ENCODE measurements around the gene MRPS18A.

MRPS18A gene

GRCh38 chr6:43724354-43724753, 36.8 kb upstream of the MRPS18A start:
- Histone ChIP-seq H3K9ac (ENCODE audit: low read depth, low read length, poor library complexity) (no peak overlapping the region), H2BK120ac (ENCODE audit: low read depth, low read length) (no peak overlapping the region), H2AFZ (ENCODE audit: low read length) (no peak overlapping the region), H3K4ac (ENCODE audit: low read length) (no peak overlapping the region), H2BK15ac (ENCODE audit: low read length) (no peak overlapping the region), H3K14ac (ENCODE audit: low read length) (no peak overlapping the region), H3K9me3 (replicated peaks in 1 of 2; ENCODE audit: control insufficient read depth in 2 of 2, insufficient read depth in 1 of 2, low read depth in 1 of 2, low read length in 2 of 2) (no peaks in the 10 kb centered on the region), H3K23ac (ENCODE audit: low read depth, low read length, poor library complexity) (no peak overlapping the region), H3K4me1 (ENCODE audit: control insufficient read depth in 2 of 2, insufficient read depth in 1 of 2, low read depth in 1 of 2, low read length in 2 of 2) (peaks cover 0 to 1% of the 10 kb centered on the region in 2 donors), H3K4me2 (ENCODE audit: insufficient read depth, low read length, poor library complexity, severe bottlenecking) (no peak overlapping the region), H4K8ac (ENCODE audit: low read depth, low read length) (no peak overlapping the region), H3K27me3 (ENCODE audit: control insufficient read depth in 3 of 3, insufficient read depth in 3 of 3, low read depth in 1 of 3, low read length in 3 of 3) (peaks cover 0 to 21% (median 0%) of the 10 kb centered on the region in 3 experiments), H3K18ac (ENCODE audit: low read length) (no peak overlapping the region), H3K27ac (replicated peaks; ENCODE audit: low read length) (no peak overlapping the region), H4K91ac (ENCODE audit: low read depth, low read length, poor library complexity) (no peak overlapping the region), H3K36me3 (replicated peaks in 1 of 2; ENCODE audit: control insufficient read depth in 2 of 2, insufficient read depth in 2 of 2, low read length in 2 of 2) (no peaks in the 10 kb centered on the region), H2BK12ac (ENCODE audit: low read length) (no peak overlapping the region), H2BK5ac (ENCODE audit: low read length) (no peak overlapping the region), H3K4me3 (ENCODE audit: low read length in 2 of 2) (no peak overlapping the region), H3K79me1 (ENCODE audit: low read depth, low read length) (no peaks in the 10 kb centered on the region), H2AK5ac (ENCODE audit: low read depth, low read length) (no peak overlapping the region)
- WGBS, 2 donors (ENCODE audit: extremely low coverage in 2 of 2, insufficient read length in 2 of 2, insufficient replicate concordance in 1 of 2): no CpG with 5 or more reads among the region's 2 CpGs
- no peak for DNase-seq (ENCODE audit: low spot score)

DNA sequence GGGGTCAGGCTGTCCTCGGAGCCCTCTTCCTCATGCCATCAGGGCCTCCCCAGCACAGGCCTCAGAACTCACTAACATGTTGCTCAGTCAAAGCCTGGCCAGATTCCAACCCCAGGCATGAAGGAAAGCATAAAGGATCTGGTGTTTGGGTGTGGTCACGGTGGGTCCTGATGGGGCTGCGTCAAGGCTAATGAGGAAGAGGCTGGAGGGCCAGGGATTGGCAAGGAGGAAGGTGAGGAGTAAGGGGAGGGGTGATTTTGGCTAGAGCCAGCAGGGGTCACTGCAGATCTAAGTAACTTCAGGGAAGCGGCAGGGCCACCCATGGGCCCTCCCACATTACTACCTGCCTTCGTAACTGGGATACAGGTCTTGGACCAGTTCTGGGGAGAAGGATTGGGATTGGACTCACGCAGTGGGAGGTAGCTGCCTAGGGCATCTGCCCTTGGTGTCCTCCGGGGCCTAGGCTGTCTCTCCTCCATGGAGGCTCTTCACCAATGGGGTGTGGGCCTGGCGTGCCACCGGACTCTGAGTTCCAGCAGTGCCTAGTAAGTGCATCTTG, 36.2 kb upstream of the MRPS18A start:
- H4K91ac ChIP-seq (ENCODE audit: low read depth, low read length, poor library complexity): no peak overlapping the region
- H3K23ac ChIP-seq (ENCODE audit: low read depth, low read length, poor library complexity): no peak overlapping the region
- no peak overlapping the region for H3K4ac ChIP-seq (ENCODE audit: low read length)
- no peaks in the 10 kb centered on the region for H3K79me1 ChIP-seq (ENCODE audit: low read depth, low read length)
- no CpG with 5 or more reads among the region's 9 CpGs for WGBS, 2 donors (ENCODE audit: extremely low coverage in 2 of 2, insufficient read length in 2 of 2, insufficient replicate concordance in 1 of 2)
- no peak overlapping the region for H2AK5ac ChIP-seq (ENCODE audit: low read depth, low read length)
- no peak overlapping the region for H2AFZ ChIP-seq (ENCODE audit: low read length)
- peak; percentile 65 for DNase-seq (ENCODE audit: low spot score)
- H3K4me1 ChIP-seq (ENCODE audit: control insufficient read depth in 2 of 2, insufficient read depth in 1 of 2, low read depth in 1 of 2, low read length in 2 of 2): peaks cover 0 to 1% of the 10 kb centered on the region in 2 donors
- H4K8ac ChIP-seq (ENCODE audit: low read depth, low read length): no peak overlapping the region
- no peak overlapping the region for H3K9ac ChIP-seq (ENCODE audit: low read depth, low read length, poor library complexity)
- H3K9me3 ChIP-seq (replicated peaks in 1 of 2; ENCODE audit: control insufficient read depth in 2 of 2, insufficient read depth in 1 of 2, low read depth in 1 of 2, low read length in 2 of 2): no peaks in the 10 kb centered on the region
- H3K14ac ChIP-seq (ENCODE audit: low read length): no peak overlapping the region
- H2BK12ac ChIP-seq (ENCODE audit: low read length): no peak overlapping the region
- H3K27ac ChIP-seq (replicated peaks; ENCODE audit: low read length): no peak overlapping the region
- no peak overlapping the region for H2BK5ac ChIP-seq (ENCODE audit: low read length)
- H3K27me3 ChIP-seq (ENCODE audit: control insufficient read depth in 3 of 3, insufficient read depth in 3 of 3, low read depth in 1 of 3, low read length in 3 of 3): peaks cover 0 to 25% (median 0%) of the 10 kb centered on the region in 3 experiments
- H2BK15ac ChIP-seq (ENCODE audit: low read length): no peak overlapping the region
- no peak overlapping the region for H3K4me3 ChIP-seq (ENCODE audit: low read length in 2 of 2)
- H3K36me3 ChIP-seq (replicated peaks in 1 of 2; ENCODE audit: control insufficient read depth in 2 of 2, insufficient read depth in 2 of 2, low read length in 2 of 2): no peaks in the 10 kb centered on the region
- H2BK120ac ChIP-seq (ENCODE audit: low read depth, low read length): no peak overlapping the region
- no peak overlapping the region for H3K18ac ChIP-seq (ENCODE audit: low read length)
- no peak overlapping the region for H3K4me2 ChIP-seq (ENCODE audit: insufficient read depth, low read length, poor library complexity, severe bottlenecking)

- Histone ChIP-seq H2BK15ac (ENCODE audit: low read length) (no peak overlapping the region), H2BK5ac (ENCODE audit: low read length) (no peak overlapping the region), H3K9me3 (replicated peaks in 1 of 2; ENCODE audit: control insufficient read depth in 2 of 2, insufficient read depth in 1 of 2, low read depth in 1 of 2, low read length in 2 of 2) (no peaks in the 10 kb centered on the region), H3K4me3 (ENCODE audit: low read length in 2 of 2) (no peak overlapping the region), H3K4me1 (ENCODE audit: control insufficient read depth in 2 of 2, insufficient read depth in 1 of 2, low read depth in 1 of 2, low read length in 2 of 2) (peaks cover 0 to 1% of the 10 kb centered on the region in 2 donors), H2AK5ac (ENCODE audit: low read depth, low read length) (no peak overlapping the region), H3K18ac (ENCODE audit: low read length) (no peak overlapping the region), H4K8ac (ENCODE audit: low read depth, low read length) (no peak overlapping the region), H3K27ac (replicated peaks; ENCODE audit: low read length) (no peak overlapping the region), H3K27me3 (ENCODE audit: control insufficient read depth in 3 of 3, insufficient read depth in 3 of 3, low read depth in 1 of 3, low read length in 3 of 3) (peaks cover 0 to 25% (median 0%) of the 10 kb centered on the region in 3 experiments), H3K4me2 (ENCODE audit: insufficient read depth, low read length, poor library complexity, severe bottlenecking) (no peak overlapping the region), H4K91ac (ENCODE audit: low read depth, low read length, poor library complexity) (no peak overlapping the region), H3K23ac (ENCODE audit: low read depth, low read length, poor library complexity) (no peak overlapping the region), H3K36me3 (replicated peaks in 1 of 2; ENCODE audit: control insufficient read depth in 2 of 2, insufficient read depth in 2 of 2, low read length in 2 of 2) (no peaks in the 10 kb centered on the region), H3K9ac (ENCODE audit: low read depth, low read length, poor library complexity) (no peak overlapping the region), H3K79me1 (ENCODE audit: low read depth, low read length) (no peaks in the 10 kb centered on the region), H3K4ac (ENCODE audit: low read length) (no peak overlapping the region), H2BK12ac (ENCODE audit: low read length) (no peak overlapping the region), H2BK120ac (ENCODE audit: low read depth, low read length) (no peak overlapping the region), H3K14ac (ENCODE audit: low read length) (no peak overlapping the region), H2AFZ (ENCODE audit: low read length) (no peak overlapping the region)
- WGBS, 2 donors (ENCODE audit: extremely low coverage in 2 of 2, insufficient read length in 2 of 2, insufficient replicate concordance in 1 of 2): no CpG with 5 or more reads among the region's 10 CpGs
- no peak for DNase-seq (ENCODE audit: low spot score)
These were observed 35.4 kb upstream of the MRPS18A start for GRCh38 chr6:43722920-43723545.

DNA sequence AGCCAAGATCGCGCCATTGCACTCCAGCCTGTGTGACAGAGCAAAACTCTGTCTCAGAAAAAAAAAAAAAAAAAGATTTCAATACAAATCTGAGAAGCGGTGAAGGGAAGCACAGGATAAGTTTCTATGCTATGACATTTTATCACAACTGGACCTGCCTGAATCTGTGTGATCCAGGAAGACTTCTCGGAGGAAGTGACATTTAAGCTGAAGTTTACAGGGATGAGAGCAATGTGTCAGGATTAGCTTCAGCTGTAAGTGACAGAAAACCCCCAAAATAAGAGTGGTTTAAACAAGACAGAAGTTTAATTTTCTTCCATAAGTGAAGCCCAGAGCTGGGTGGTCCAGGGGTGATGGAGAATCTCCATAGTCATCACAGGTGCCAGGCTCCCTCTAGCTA, 33.4 kb upstream of the MRPS18A start:
- DNase-seq (ENCODE audit: low spot score): no peak
- Histone ChIP-seq H3K4ac (ENCODE audit: low read length) (no peak overlapping the region), H3K9me3 (replicated peaks in 1 of 2; ENCODE audit: control insufficient read depth in 2 of 2, insufficient read depth in 1 of 2, low read depth in 1 of 2, low read length in 2 of 2) (no peaks in the 10 kb centered on the region), H4K8ac (ENCODE audit: low read depth, low read length) (no peak overlapping the region), H2AK5ac (ENCODE audit: low read depth, low read length) (no peak overlapping the region), H3K9ac (ENCODE audit: low read depth, low read length, poor library complexity) (no peak overlapping the region), H2BK12ac (ENCODE audit: low read length) (no peak overlapping the region), H2BK5ac (ENCODE audit: low read length) (no peak overlapping the region), H2BK15ac (ENCODE audit: low read length) (no peak overlapping the region), H3K23ac (ENCODE audit: low read depth, low read length, poor library complexity) (no peak overlapping the region), H2BK120ac (ENCODE audit: low read depth, low read length) (no peak overlapping the region), H3K36me3 (replicated peaks in 1 of 2; ENCODE audit: control insufficient read depth in 2 of 2, insufficient read depth in 2 of 2, low read length in 2 of 2) (no peaks in the 10 kb centered on the region), H4K91ac (ENCODE audit: low read depth, low read length, poor library complexity) (no peak overlapping the region), H3K4me1 (ENCODE audit: control insufficient read depth in 2 of 2, insufficient read depth in 1 of 2, low read depth in 1 of 2, low read length in 2 of 2) (peaks cover 0 to 1% of the 10 kb centered on the region in 2 donors), H3K27ac (replicated peaks; ENCODE audit: low read length) (no peak overlapping the region), H3K4me2 (ENCODE audit: insufficient read depth, low read length, poor library complexity, severe bottlenecking) (no peak overlapping the region), H2AFZ (ENCODE audit: low read length) (no peak overlapping the region), H3K18ac (ENCODE audit: low read length) (no peak overlapping the region), H3K4me3 (ENCODE audit: low read length in 2 of 2) (no peak overlapping the region), H3K79me1 (ENCODE audit: low read depth, low read length) (no peaks in the 10 kb centered on the region), H3K27me3 (ENCODE audit: control insufficient read depth in 3 of 3, insufficient read depth in 3 of 3, low read depth in 1 of 3, low read length in 3 of 3) (peaks cover 0 to 31% (median 0%) of the 10 kb centered on the region in 3 experiments), H3K14ac (ENCODE audit: low read length) (no peak overlapping the region)
- no CpG with 5 or more reads among the region's 4 CpGs for WGBS, 2 donors (ENCODE audit: extremely low coverage in 2 of 2, insufficient read length in 2 of 2, insufficient replicate concordance in 1 of 2)

Data from neuronal stem cell (in vitro differentiated cells).